AG09309 (cell line): ENCODE data around the gene AIMP1.

Experiments
- DNase-seq: peaks from one replicate; pipeline ENCODE4 v3.0.0-alpha.2; 2010; ENCODE audit warnings: low read depth
- H3K4me3 ChIP-seq: 2 replicates; pipeline ENCODE4 v1.5.1; 2011; ENCODE audit warnings: mild to moderate bottlenecking, low read depth, low read length, moderate library complexity; ENCODE audit not compliant: control insufficient read depth
- TF ChIP-seq, protein P1 (sequence below): IDR thresholded peaks from 2 replicates; pipeline ENCODE4 v1.5.1; 2011; ENCODE audit warnings: mild to moderate bottlenecking, low read depth, low read length, inconsistent platforms; ENCODE audit not compliant: insufficient read depth, control insufficient read depth; ENCODE audit errors: missing control alignments

The AIMP1 gene

DNA sequence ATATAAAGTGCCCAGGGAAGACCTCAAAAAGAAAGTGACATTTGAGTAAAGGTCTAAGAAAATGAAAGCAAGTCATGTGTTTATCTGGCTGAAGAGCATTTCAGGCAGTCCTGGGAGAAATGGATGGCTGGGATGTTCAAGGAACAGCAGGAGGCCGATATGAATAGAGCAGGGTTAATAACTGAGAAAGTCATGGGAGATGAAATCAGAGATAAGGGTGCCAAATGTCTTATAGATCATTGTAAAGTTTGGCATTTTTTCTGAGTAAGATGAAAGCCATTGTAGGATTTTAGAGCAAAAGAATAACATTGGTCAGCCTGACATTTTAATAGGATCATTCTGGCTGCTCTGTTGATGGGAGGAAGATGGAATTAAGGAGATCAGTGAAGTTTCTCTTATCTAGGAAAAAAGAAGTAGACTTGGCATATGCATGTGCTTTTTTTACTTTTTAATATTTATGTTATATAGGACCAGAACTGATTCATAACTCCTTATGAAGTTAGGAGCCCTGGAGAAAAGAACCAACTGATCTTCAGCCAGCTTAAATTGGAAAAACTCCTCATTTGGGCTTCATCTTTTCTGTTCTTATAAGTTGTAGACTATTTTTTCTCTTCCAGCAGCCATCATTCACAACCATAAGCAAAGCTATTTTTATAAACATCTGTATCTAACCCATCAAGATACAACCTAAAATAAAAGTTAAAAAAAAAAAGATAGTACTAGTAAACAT, 18.6 kb downstream of the AIMP1 start:
- TF ChIP-seq, protein P1, sequence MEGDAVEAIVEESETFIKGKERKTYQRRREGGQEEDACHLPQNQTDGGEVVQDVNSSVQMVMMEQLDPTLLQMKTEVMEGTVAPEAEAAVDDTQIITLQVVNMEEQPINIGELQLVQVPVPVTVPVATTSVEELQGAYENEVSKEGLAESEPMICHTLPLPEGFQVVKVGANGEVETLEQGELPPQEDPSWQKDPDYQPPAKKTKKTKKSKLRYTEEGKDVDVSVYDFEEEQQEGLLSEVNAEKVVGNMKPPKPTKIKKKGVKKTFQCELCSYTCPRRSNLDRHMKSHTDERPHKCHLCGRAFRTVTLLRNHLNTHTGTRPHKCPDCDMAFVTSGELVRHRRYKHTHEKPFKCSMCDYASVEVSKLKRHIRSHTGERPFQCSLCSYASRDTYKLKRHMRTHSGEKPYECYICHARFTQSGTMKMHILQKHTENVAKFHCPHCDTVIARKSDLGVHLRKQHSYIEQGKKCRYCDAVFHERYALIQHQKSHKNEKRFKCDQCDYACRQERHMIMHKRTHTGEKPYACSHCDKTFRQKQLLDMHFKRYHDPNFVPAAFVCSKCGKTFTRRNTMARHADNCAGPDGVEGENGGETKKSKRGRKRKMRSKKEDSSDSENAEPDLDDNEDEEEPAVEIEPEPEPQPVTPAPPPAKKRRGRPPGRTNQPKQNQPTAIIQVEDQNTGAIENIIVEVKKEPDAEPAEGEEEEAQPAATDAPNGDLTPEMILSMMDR, result no peak
- no peak overlapping the region for H3K4me3 ChIP-seq
- DNase-seq, result no peak

DNA sequence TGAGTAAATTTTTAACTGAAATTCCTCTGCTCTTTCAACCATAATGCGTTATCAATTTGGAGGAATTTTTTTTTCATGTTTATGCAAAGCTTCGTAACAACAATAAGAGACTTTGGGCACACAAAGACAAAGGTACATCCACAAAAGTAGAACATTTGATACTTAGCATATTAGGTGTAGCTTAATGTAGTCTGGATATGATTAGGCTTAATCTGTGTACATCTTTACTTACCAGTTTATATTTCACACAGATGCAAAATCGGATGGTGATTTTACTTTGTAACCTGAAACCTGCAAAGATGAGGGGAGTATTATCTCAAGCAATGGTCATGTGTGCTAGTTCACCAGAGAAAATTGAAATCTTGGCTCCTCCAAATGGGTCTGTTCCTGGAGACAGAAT, 20.3 kb downstream of the AIMP1 start:
- TF ChIP-seq, protein P1, result no peak
- DNase-seq, result no peak
- H3K4me3 ChIP-seq, result no peak overlapping the region

DNA sequence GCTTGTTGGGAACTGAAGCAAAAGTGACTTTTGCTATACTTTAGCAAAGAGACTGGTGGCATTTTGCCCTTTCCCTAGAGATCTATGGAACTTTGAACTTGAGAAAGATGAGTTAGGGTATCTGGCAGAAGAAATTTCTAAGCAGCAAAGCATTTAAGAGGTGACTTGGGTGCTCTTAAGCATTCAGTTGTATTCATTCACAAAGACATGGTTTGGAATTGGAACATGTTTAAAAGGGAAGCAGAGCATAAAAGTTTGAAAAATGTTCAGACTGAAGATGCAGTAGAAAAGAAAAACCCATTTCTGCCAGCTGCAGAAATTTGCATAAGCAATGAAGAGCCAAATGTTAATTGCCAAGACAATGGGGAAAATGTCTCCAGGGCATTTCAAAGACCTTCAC, 21.6 kb downstream of the AIMP1 start:
- TF ChIP-seq, protein P1, result no peak

DNA sequence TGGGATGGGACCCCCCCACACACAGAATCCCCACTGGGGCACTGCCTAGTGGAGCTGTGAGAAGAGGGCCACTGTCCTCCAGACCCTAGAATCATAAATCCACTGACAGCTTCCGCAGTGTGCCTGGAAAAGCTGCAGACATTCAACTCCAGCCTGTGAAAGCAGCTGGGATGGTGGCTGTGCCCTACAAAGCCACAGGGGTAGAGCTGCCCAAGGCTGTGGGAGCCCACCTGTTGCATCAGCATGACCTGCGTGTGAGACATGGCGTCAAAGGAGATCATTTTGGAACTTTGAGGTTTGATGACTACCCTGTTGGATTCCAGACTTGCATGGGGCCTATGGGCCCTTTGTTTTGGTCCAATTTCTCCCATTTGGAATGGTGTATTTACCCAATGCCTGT, 22.3 kb downstream of the AIMP1 start:
- no peak for DNase-seq
- no peak overlapping the region for H3K4me3 ChIP-seq
- TF ChIP-seq, protein P1, result no peak

More for the DNA sequence above, 21.6 kb downstream of the AIMP1 start:
- no peak overlapping the region for H3K4me3 ChIP-seq
- DNase-seq, result no peak

DNA sequence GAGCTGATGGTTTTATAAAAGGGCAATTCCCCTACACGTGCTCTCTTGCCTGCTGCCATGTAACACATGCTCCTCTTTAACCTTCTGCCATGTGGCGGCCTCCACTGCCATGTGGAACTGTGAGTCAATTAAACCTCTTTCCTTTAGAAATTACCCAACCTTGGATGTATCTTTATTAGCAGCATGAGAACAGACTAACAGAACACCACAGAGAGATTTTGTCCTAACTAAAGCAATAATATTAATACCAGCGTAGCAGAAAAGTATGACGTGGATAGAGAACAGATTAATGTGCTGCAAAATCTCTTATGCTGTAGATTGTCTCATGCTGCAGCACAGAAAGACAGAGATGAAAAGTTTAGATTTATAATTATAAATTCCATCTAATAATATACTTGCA, 23.1 kb downstream of the AIMP1 start:
- DNase-seq, result no peak
- H3K4me3 ChIP-seq, result no peak overlapping the region
- TF ChIP-seq, protein P1, result no peak

DNA sequence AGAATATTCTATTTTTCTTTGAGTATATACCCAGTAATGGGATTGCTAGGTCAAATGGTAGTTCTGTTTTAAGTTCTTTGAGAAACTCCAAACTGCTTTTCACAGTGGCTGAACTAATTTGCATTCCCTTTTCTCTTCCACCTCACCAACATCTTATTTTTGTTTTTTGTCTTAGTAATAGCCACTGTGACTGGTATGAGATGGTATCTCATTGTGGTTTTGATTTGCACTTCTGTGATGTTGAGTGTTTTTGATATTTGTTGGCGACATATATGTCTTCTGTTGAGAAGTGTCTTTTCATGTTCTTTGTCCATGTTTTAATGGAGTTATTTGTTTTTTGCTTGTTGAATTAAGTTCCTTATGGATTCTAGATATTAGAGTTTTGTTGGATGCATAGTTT, 24.4 kb downstream of the AIMP1 start:
- no peak overlapping the region for H3K4me3 ChIP-seq
- DNase-seq, result no peak
- TF ChIP-seq, protein P1, result no peak
